HG02759 (cell line): ENCODE data around the gene CACNA1I.

Experiments
- ATAC-seq: cut with Tn5 transposase; IDR thresholded peaks from one replicate; pipeline ENCODE4 v1.9.1; 2021; ENCODE audit warnings: mild to moderate bottlenecking, moderate library complexity; ENCODE audit not compliant: unreplicated experiment

CACNA1I gene

DNA sequence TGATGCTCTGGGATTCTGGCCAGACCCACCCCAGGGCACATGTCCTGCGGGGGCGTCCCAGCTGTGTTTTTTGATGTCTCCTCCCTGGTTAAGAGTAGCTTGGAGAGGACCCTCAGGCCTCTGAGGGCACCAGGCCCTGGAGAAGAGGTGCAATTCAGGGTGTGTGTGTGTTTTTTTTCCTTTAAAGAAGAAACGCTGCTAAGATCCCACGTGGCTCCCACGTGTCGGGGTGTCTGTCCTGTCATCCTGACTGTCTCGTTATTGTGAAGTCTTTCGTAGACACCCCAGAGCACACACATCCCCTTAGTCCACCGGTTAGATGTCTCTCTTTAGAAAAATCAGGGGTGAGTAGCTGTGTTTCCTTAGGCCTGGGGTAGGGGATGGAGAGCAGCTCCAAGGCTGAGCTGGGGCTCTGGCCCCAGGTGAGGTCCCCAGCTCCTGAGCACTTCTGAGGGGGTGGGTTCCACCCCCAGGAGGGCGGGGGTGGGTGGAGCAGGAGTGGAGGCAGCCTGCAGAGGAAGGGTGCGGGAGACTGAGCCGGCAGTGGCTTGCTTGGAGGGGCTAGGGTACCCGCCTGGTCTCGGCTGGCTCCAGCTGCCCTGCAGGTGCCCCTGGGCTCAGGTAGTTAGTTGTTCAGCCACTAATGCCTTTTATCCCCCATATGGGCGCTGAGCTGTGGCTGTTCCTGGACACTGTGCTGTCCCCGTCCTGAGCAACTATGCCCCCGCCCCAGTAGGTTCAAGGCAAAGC is 116.4 kb downstream of the CACNA1I start:
- no peak for ATAC-seq

GRCh38 chr22:39688186-39688785 is 117.7 kb downstream of the CACNA1I start:
- no peak for ATAC-seq

DNA sequence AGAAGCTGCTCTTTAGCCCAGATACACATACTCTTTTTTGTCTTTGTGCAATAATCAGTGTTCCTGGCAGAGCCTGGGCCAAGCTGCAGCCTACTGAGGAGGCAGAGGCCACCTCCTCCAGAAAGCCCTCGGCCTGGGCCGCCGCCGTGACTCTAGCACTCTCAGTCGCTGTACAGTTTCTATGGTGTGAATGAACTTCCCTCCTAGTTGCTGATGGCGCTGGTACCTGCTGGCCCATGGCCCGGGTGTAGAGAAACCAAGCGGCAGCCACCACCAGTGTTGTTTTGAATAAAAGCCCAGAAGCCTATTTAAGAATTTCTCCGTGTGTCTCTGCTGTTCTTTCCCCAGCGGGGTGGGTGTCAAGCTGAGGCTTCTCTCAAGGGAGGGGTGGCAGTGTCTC is 118.9 kb downstream of the CACNA1I start:
- ATAC-seq = no peak

- ATAC-seq = no peak
Observed at GRCh38 chr22:39690881-39691605, 120.5 kb downstream of the CACNA1I start.

GRCh38 chr22:39693943-39694500 is 123.5 kb downstream of the CACNA1I start:
- no peak for ATAC-seq

DNA sequence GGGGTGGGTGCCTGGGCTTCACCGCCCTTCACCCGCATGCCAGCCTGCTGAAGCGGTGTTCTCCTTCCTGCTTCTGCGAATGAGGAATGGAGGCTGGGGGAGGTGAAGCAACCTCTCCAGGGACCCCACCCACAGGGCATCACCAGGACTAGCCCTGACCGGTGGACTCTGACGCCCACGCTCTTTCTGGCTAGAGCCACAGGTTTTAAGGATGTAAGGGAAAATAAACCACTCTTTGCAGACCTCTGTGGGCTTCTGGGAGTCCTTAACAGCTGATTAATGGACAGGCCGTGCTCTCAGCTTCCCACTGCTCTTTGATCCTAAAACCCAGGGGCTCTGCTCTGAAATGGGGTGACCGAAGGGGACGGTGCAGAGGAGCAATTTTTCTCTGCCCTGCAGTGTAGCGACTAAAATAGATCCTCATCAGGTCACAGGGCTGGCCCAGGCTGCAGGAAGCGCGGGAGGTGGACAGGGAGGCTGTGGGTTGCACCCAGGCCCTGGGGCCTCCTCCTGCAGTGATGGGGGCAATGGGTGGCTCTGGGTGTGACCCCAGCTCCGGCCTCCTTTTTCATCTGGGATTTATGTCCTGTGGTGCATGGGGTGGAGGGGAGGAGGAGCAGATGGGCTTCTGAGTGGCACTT is 127.4 kb downstream of the CACNA1I start:
- ATAC-seq = no peak

DNA sequence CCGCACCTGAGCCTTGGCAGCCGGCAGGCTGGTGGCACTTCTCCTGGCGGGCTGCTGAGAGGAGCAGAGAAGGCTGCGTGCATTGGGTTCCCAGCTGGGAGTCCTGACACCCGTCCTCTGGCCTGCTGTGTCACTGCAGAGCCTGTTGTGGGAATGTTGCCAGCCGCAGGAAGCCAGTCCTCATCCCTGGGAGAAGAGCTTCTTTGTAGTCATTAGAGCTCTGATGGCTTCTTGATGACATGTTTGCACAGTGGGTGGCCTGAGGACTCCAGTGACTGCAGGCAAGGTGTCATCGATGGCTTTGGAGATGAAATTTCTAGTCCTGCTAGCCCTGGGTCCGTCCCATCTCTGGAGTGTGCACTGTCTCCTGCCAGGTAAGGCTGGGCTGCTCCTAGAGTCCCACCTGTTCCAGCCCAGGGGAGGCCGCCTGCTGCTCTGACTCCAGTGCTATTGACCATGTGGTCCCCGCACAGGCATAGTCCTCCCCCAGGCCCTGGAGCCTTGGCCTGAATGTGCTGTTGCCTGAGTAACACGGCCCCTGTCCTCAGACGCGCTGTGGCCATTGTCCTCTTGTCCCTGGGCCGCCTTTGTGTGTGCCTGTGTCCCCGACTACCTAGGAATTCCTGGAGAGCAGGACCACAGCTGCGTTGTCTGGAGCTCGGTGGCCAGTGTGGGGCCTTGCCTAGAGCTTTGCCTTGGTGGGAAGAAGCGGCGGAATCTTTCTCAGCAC is 129.2 kb downstream of the CACNA1I start:
- ATAC-seq = no peak

- ATAC-seq = no peak
Observed at GRCh38 chr22:39700565-39700964, 130.0 kb downstream of the CACNA1I start.

DNA sequence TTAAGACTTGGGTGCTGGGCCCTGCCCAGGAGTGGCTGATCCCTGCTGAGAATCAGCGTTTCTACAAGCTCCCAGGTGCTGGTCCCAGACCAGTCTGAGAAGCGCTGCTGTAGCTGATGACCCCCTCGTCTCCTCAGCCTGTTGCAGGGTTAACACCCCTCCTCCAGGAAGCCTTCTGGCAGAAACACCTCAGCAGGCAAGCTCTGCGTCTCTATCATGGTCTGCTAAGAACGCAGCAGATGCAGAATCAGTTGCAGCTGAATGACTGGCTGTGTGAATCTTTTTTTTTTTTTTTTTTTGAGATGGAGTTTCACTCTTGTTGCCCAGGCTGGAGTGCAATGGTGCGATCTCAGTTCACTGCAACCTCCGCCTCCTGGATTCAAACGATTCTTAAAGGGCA is 132.5 kb downstream of the CACNA1I start:
- no peak for ATAC-seq

GRCh38 chr22:39703928-39704639 is 133.5 kb downstream of the CACNA1I start:
- no peak for ATAC-seq

DNA sequence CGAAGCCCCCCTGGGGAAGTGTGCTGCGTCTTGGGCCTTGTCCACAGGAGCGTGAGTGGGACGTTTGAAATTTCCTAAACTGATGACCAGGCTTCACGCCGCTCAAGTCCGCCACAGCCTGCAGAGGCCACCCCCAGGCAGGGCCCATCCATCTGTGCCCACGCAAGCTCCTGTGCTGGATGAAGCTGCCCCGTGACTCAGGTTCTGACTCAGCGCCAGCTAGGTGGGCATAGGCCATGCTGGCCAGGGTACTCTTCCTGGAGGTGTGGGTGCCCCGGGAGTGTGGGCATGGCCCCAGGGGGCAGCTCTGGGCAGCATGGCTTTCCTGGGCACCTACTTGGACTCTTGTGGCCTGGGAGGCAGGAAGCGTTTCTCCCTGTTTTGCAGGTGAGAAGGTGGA is 134.8 kb downstream of the CACNA1I start:
- no peak for ATAC-seq

DNA sequence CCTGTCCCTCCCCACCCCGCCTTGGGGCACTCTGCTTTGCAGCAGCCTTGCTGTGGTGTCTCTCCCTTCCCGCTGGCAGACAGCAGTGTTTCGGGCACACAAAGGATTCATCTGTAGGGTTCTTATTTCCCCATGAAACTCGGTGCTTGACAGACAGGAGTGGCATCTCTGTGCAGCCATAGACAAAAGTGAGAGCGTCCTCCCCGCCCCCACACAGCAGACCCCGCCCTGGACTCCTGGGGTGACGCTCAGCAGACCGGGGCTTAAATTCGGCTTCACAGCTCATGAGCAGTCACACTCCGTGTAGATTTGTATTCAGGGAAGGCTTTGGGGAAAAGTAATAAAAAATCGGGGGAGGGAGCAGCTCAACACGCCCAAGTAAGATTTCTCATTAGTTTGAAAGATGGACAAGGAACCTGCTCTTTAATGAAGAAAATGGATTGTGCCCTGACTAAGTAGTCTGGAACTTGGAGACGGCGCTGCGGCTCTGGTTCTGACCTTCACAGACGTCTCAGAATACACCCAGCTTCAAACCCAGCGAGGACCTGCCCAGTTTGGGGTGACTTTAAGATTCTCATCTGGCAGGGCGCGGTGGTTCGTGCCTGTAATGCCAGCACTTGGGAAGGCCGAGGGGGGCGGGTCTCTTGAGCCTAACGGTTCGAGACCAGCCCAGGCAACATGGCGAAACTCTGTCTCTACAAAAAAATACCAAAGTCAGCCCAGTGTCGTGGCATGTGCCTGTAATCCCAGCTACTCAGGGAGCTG is 136.0 kb downstream of the CACNA1I start:
- ATAC-seq = no peak

GRCh38 chr22:39707351-39707750 is 136.8 kb downstream of the CACNA1I start:
- no peak for ATAC-seq

- ATAC-seq = no peak
Observed at GRCh38 chr22:39707816-39708215, 137.3 kb downstream of the CACNA1I start.

- no peak for ATAC-seq
Observed at GRCh38 chr22:39710380-39711150, 140.0 kb downstream of the CACNA1I start.

- no peak for ATAC-seq
Observed at GRCh38 chr22:39712081-39712480, 141.5 kb downstream of the CACNA1I start.

DNA sequence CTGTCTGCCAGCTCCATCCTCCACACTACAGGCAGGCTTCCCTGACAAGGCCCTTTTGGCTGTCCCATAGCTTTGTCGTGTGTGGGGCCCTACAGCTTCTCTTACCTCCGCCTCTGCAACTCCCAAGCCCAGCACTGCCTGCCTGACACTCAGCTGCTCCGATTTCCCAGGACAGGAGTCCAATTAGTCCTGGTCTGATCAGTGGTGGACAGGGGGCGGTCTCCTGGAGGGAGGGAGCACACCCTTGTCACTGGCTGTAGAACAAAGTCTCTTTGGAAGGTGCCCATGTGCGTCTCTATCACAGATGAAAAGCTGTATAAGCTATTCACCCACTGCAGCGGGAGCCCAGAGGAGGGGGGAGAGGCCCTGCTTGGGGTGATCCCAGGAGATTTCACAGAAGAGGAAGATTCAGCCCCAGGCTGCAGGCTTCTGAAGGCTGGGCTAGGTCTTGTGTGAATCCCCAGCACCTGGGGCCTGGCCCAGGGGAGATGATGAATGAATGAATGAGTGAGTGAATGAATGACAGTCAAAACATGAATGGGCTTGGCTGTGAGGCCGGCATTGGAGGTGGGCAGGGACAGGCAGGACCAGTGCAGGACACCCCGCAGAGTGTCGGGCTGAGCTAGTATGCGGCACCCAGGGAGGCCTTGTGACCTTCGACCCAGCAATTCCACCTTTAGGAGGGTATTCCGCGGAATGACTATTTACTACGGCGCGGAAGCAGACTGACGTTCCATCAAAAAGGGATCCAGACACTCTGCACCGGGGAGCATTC is 142.4 kb downstream of the CACNA1I start:
- no peak for ATAC-seq
